GM12891 (cell line): Measurements from ENCODE around the gene PPP5C.

Source experiments
- POLR2A ChIP-seq: IDR thresholded peaks from 2 replicates; pipeline ENCODE4 v1.6.1; 2011; ENCODE audit warnings: low read depth, low read length, control low read depth
- POU2F2 ChIP-seq: IDR thresholded peaks from 2 replicates; pipeline ENCODE4 v1.6.1; 2011; ENCODE audit warnings: low read depth, mild to moderate bottlenecking, control low read depth, low read length, moderate library complexity

- TF ChIP-seq POLR2A: no peak
- TF ChIP-seq POU2F2: no peak
Observed at GRCh38 chr19:46393456-46394401, 46.8 kb downstream of the PPP5C start.
